GM12878 (cell line): ENCODE data around the gene YARS1. TPM values are rescaled to one million over a fixed set of nuclear protein-coding genes. Genes with fewer than 3 reads are reported as not detected.

ENCODE experiments used
- ATAC-seq: fragments of 200-7000 bp; cut with Tn5 transposase; 3 replicates; pipeline ENCODE4 v1.9.1; 2020; ENCODE audit warnings: mild to moderate bottlenecking, moderate library complexity
- BruUV-seq: library from RNA; stranded (reverse); fragments of 400-500 nt; replicated peaks from 2 replicates; lab custom pipeline; 2021; lab: Mats Ljungman, UMichigan
- CTCF ChIA-PET: fragments of 300-600 bp; sonication (Branson Sonifier 250); formaldehyde crosslinking; extraction: SDS; loops from one replicate; lab custom pipeline; 2021; ENCODE audit warnings: inconsistent platforms; lab: Yijun Ruan, JAX
- POLR2A ChIA-PET: fragments of 350-600 bp; formaldehyde crosslinking; extraction: SDS; loops from one replicate; lab custom pipeline; 2021; ENCODE audit warnings: inconsistent platforms; lab: Charles Lee
- RAD21 ChIA-PET: fragments of 300-600 bp; sonication (Branson Sonifier 250); formaldehyde crosslinking; loops from one replicate; lab custom pipeline; 2023; ENCODE audit warnings: antibody characterized with exemption; ENCODE audit not compliant: unreplicated experiment; lab: Charles Lee
- SMC1A ChIA-PET: fragments of 300-600 bp; sonication (Branson Sonifier 250); formaldehyde crosslinking; loops from one replicate; lab custom pipeline; 2023; ENCODE audit not compliant: unreplicated experiment, uncharacterized antibody; lab: Charles Lee
- DNase-seq: peaks from one replicate; pipeline ENCODE4 v3.0.0-alpha.2; 2011; ENCODE audit warnings: low read depth, low spot score
- FAIRE-seq: peaks from 3 replicates; lab custom pipeline; 2011; peaks lifted over from hg19 to GRCh38; lab: Jason Lieb, UNC
- H2AFZ ChIP-seq: 2 replicates; pipeline ENCODE4 v1.6.0; 2011; ENCODE audit warnings: low read depth, low read length, control low read depth; ENCODE audit not compliant: control insufficient read depth
- H3K27ac ChIP-seq: 2 replicates; pipeline ENCODE4 v1.5.1; 2011; ENCODE audit warnings: control low read depth; ENCODE audit not compliant: control insufficient read depth, insufficient read depth
- H3K27me3 ChIP-seq, 2 experiments: replicated peaks in 1 of 2; 2 replicates each; pipeline versions ENCODE4 v1.6.0 to v1.6.1; 2011; ENCODE audit warnings: low read length in 1 of 2; ENCODE audit not compliant: control insufficient read depth in 2 of 2, insufficient read depth in 2 of 2
- H3K36me3 ChIP-seq, 2 experiments: 2 replicates each; pipeline ENCODE4 v1.5.1; 2011; ENCODE audit warnings: low read length in 1 of 2; ENCODE audit not compliant: control insufficient read depth in 2 of 2, insufficient read depth in 2 of 2
- H3K4me1 ChIP-seq: 2 replicates; pipeline ENCODE4 v1.6.1; 2011; ENCODE audit warnings: mild to moderate bottlenecking, low read length, moderate library complexity, mixed read lengths; ENCODE audit not compliant: control insufficient read depth, insufficient read depth
- H3K4me2 ChIP-seq: 2 replicates; pipeline ENCODE4 v1.6.0; 2011; ENCODE audit warnings: control low read depth; ENCODE audit not compliant: control insufficient read depth, insufficient read depth
- H3K4me3 ChIP-seq: fragments of 200-600 bp; sonication (generic); 2 replicates; pipeline ENCODE4 v1.5.1; 2016
- H3K79me2 ChIP-seq: 2 replicates; pipeline ENCODE4 v1.6.0; 2011; ENCODE audit warnings: low read length; ENCODE audit not compliant: control insufficient read depth, insufficient read depth
- H3K9ac ChIP-seq: 2 replicates; pipeline ENCODE4 v1.8.0; 2011; ENCODE audit warnings: low read length, control low read depth, mixed read lengths; ENCODE audit not compliant: control insufficient read depth, insufficient read depth
- H3K9me3 ChIP-seq: replicated peaks from 3 replicates; pipeline ENCODE4 v1.5.1; 2011; ENCODE audit warnings: mild to moderate bottlenecking, low read length; ENCODE audit not compliant: control insufficient read depth, insufficient read depth
- H4K20me1 ChIP-seq: 2 replicates; pipeline ENCODE4 v1.6.0; 2011; ENCODE audit not compliant: control insufficient read depth, insufficient read depth
- BACH1 ChIP-seq: fragments of 450-650 bp; IDR thresholded peaks from 2 replicates; pipeline ENCODE4 v1.6.1; 2017; ENCODE audit warnings: mild to moderate bottlenecking, borderline replicate concordance
- CUX1 ChIP-seq: IDR thresholded peaks from 2 replicates; pipeline ENCODE4 v1.6.1; 2012; ENCODE audit warnings: improper control_type of control experiment, low read depth, low read length; ENCODE audit not compliant: insufficient replicate concordance
- EED ChIP-seq: sonication (generic); IDR thresholded peaks from 2 replicates; pipeline ENCODE4 v1.6.1; 2016; ENCODE audit warnings: antibody characterized with exemption, low read depth
- MXI1 ChIP-seq: fragments of 150-350 bp; IDR thresholded peaks from 2 replicates; pipeline ENCODE4 v1.6.1; 2011; ENCODE audit warnings: low read depth, mild to moderate bottlenecking, inconsistent platforms, low read length, improper control_type of control experiment
- NKRF ChIP-seq: fragments of 450-650 bp; conservative IDR thresholded peaks from 2 replicates; pipeline ENCODE4 v1.6.1; 2017; ENCODE audit warnings: mild to moderate bottlenecking, moderate library complexity
- STAT1 ChIP-seq: fragments of 450-650 bp; conservative IDR thresholded peaks from 2 replicates; pipeline ENCODE4 v1.6.1; 2014; ENCODE audit warnings: antibody characterized with exemption, mild to moderate bottlenecking
- TCF7 ChIP-seq: IDR thresholded peaks from 2 replicates; pipeline ENCODE4 v1.6.1; 2014; ENCODE audit warnings: antibody characterized with exemption, borderline replicate concordance
- WGBS: methylation state at CpG from one replicate; pipeline ENCODE4 v1.1.6; 2016; ENCODE audit warnings: low lambda C conversion rate; ENCODE audit not compliant: insufficient replicate concordance, insufficient coverage; ENCODE audit errors: missing lambda C conversion rate; 5-methylcytosine and 5-hydroxymethylcytosine counted together
- in situ Hi-C: fragments of 300-500 bp; cut with MboI; formaldehyde crosslinking; loops from 9 replicates; pipeline ENCODE4 v1.14.3; 2018; ENCODE audit warnings: mixed read lengths
- intact Hi-C: fragments of 100-400 bp; cut with micrococcal nuclease; formaldehyde crosslinking; loops from one replicate; pipeline ENCODE4 v1.14.2; 2022; ENCODE audit not compliant: unreplicated experiment
- polyA plus RNA-seq, 11 experiments: library from polyadenylated mRNA; depleted of rRNA in 4 of 11; unstranded in 6 of 11; stranded (reverse) in 5 of 11; fragments of >200 nt; fragmentation: Nextera tagmentation in 4 of 11; fragmentation: Illumina TruSeq in 1 of 11; extraction: Ambion mirVana in 4 of 11; extraction: Trizol in 1 of 11; gene quantifications; 1 replicate in 1 of 11; 2 replicates in 10 of 11; pipeline versions ENCODE4 v1.2.1 to v1.2.3, GENCODE V29; 2011 to 2016; ENCODE audit warnings: inconsistent platforms in 2 of 11, missing spikeins in 2 of 11, low read depth in 1 of 11
- total RNA-seq, 4 experiments: library from RNA; depleted of rRNA in 3 of 4; stranded (reverse); fragments of >200 nt in 3 of 4; fragmentation: Illumina TruSeq in 1 of 4; extraction: Trizol in 1 of 4; gene quantifications; 2 replicates each; pipeline versions ENCODE4 v1.2.1 to v1.2.3, GENCODE V29; 2013 to 2021
- TF ChIP-seq, protein P1 (sequence below): fragments of 450-650 bp; IDR thresholded peaks from 2 replicates; pipeline ENCODE4 v1.6.1; 2017; ENCODE audit warnings: mild to moderate bottlenecking
- TF ChIP-seq, protein P2 (sequence below): IDR thresholded peaks from 2 replicates; pipeline ENCODE4 v1.6.1; 2011; ENCODE audit warnings: borderline replicate concordance, low read depth, mild to moderate bottlenecking, moderate library complexity, low read length; ENCODE audit not compliant: insufficient read depth, poor library complexity, severe bottlenecking

Gene YARS1
- total and polyA plus RNA-seq, 10 of the 15 experiments (the other 5 are each of a cell fraction or from before 2014, with no cell fraction given), result 39.9 to 202 (median 136) TPM

DNA sequence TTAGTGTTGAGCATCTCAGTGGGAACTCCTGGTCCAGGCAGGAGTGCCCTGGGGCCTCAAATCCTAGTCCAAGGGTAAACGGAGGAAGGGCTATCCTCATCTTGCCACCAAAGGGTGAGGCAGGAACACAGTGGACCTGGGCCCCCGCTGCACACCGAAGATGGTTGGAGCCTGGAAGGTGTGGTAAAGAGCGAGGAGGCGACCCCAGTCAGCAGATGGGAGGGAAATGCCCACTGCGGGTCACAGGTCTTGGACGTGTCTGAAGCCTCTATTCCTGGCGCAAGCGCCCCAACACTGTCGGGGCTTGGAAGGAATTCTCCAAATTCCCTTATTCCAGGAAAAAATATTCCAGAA is 76.1 kb downstream of the YARS1 start:
- Histone ChIP-seq H3K4me3 (peak overlapping the region; percentile 50; the same call in 1 of the 2 replicates), H3K36me3 (no peaks in the 10 kb centered on the region), H3K9me3 (no peaks in the 10 kb centered on the region), H3K27me3 (peaks cover 5 to 11% of the 10 kb centered on the region in 2 experiments), H3K4me2 (peak overlapping the region; percentile 52), H2AFZ (no peak overlapping the region), H3K27ac (no peak overlapping the region), H4K20me1 (no peaks in the 10 kb centered on the region), H3K4me1 (no peaks in the 10 kb centered on the region), H3K79me2 (no peaks in the 10 kb centered on the region), H3K9ac (0 out of 2 replicates have a peak overlapping the region, but pooled peaks have one; percentile 10)
- 55% methylated on average over 10 of the region's 10 CpGs for WGBS
- no peak for DNase-seq
- intact Hi-C loops (no loop called here), in situ Hi-C loops (no loop called here)
- ChIA-PET POLR2A (no interaction called here), CTCF (interaction anchor here (0.6 kb wide), 1 partner anchor 38 kb away, joined by 3 read pairs; no protein-coding TSS in a partner anchor), RAD21 (no interaction called here), SMC1A (no interaction called here)
- ATAC-seq, result no peak
- FAIRE-seq, result no peak
- no TSS peak for BruUV-seq
- TF ChIP-seq, protein P1, sequence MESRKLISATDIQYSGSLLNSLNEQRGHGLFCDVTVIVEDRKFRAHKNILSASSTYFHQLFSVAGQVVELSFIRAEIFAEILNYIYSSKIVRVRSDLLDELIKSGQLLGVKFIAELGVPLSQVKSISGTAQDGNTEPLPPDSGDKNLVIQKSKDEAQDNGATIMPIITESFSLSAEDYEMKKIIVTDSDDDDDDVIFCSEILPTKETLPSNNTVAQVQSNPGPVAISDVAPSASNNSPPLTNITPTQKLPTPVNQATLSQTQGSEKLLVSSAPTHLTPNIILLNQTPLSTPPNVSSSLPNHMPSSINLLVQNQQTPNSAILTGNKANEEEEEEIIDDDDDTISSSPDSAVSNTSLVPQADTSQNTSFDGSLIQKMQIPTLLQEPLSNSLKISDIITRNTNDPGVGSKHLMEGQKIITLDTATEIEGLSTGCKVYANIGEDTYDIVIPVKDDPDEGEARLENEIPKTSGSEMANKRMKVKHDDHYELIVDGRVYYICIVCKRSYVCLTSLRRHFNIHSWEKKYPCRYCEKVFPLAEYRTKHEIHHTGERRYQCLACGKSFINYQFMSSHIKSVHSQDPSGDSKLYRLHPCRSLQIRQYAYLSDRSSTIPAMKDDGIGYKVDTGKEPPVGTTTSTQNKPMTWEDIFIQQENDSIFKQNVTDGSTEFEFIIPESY, result no peak
- TF ChIP-seq MXI1 (no peak), TCF7 (no peak), BACH1 (no peak), CUX1 (no peak), STAT1 (no peak), EED (no peak), NKRF (no peak)
- TF ChIP-seq, protein P2, sequence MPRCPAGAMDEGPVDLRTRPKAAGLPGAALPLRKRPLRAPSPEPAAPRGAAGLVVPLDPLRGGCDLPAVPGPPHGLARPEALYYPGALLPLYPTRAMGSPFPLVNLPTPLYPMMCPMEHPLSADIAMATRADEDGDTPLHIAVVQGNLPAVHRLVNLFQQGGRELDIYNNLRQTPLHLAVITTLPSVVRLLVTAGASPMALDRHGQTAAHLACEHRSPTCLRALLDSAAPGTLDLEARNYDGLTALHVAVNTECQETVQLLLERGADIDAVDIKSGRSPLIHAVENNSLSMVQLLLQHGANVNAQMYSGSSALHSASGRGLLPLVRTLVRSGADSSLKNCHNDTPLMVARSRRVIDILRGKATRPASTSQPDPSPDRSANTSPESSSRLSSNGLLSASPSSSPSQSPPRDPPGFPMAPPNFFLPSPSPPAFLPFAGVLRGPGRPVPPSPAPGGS, result no peak
